Kidney (tissue), 14 donors: Measurements from ENCODE around the gene IRAK2. TPM values are rescaled to one million over a fixed set of nuclear protein-coding genes. Genes with fewer than 3 reads are reported as not detected.
A peak's percentile ranks its signal among the peaks of the same experiment; 100 is the strongest.

ENCODE experiments used
- DNase-seq, 5 donors: peaks; one replicate each; pipeline ENCODE4 v3.0.0-alpha.2; 2013 to 2020
- FAIRE-seq: peaks from 2 replicates; lab custom pipeline; 2012; peaks lifted over from hg19 to GRCh38; lab: Jason Lieb, UNC
- H3K27ac ChIP-seq, 2 donors: one replicate each; pipeline ENCODE4 v1.7.0; 2013; ENCODE audit warnings: low read depth in 2 of 2, low read length in 2 of 2, inconsistent platforms in 1 of 2
- H3K27me3 ChIP-seq: one replicate; pipeline ENCODE4 v1.7.1; 2013; ENCODE audit warnings: low read length, inconsistent platforms; ENCODE audit not compliant: control insufficient read depth, insufficient read depth
- H3K36me3 ChIP-seq, 3 donors: one replicate each; pipeline versions ENCODE4 v1.7.0 to v1.7.1; 2013; ENCODE audit warnings: low read length in 3 of 3, control low read depth in 1 of 3, inconsistent platforms in 1 of 3; ENCODE audit not compliant: insufficient read depth in 3 of 3, control insufficient read depth in 2 of 3
- H3K4me1 ChIP-seq, 3 donors: one replicate each; pipeline versions ENCODE4 v1.7.0 to v1.7.1; 2013; ENCODE audit warnings: low read length in 3 of 3, inconsistent platforms in 1 of 3, low read depth in 1 of 3; ENCODE audit not compliant: control insufficient read depth in 2 of 3, insufficient read depth in 2 of 3
- H3K4me3 ChIP-seq, 3 donors: one replicate each; pipeline versions ENCODE4 v1.7.0 to v1.8.1; 2013; ENCODE audit warnings: low read length in 3 of 3, control low read depth in 1 of 3, inconsistent platforms in 1 of 3
- H3K9ac ChIP-seq, 3 donors: one replicate each; pipeline versions ENCODE4 v1.7.0 to v1.7.1; 2013; ENCODE audit warnings: low read length in 3 of 3, control low read depth in 1 of 3, inconsistent platforms in 1 of 3
- H3K9me3 ChIP-seq, 3 donors: one replicate each; pipeline versions ENCODE4 v1.7.0 to v1.7.1; 2013; ENCODE audit warnings: low read length in 3 of 3, control low read depth in 1 of 3, inconsistent platforms in 1 of 3; ENCODE audit not compliant: control insufficient read depth in 2 of 3, insufficient read depth in 1 of 3
- intact Hi-C: fragments of 100-400 bp; cut with DNase I; formaldehyde crosslinking; loops from one replicate; pipeline ENCODE4 v1.11.1; 2022
- polyA plus RNA-seq: library from polyadenylated mRNA; stranded (reverse); fragments of 350-450 nt; fragmentation: Illumina TruSeq; extraction: RNeasy Lipid Tissue Mini Kit (QIAGEN cat#74804); gene quantifications from one replicate; pipeline ENCODE4 v1.2.3, GENCODE V29; 2014; ENCODE audit warnings: low read depth, low replicate concordance; ENCODE audit not compliant: insufficient read depth
- total RNA-seq: library from RNA; stranded (reverse); fragmentation: NEBNext Ultra II Directional; extraction: Animal tissue kit (Norgen Biotek cat#: 25700); gene quantifications from one replicate; pipeline ENCODE4 v1.2.1, GENCODE V29; 2021
- TF ChIP-seq, protein P1 (sequence below): IDR thresholded peaks from 3 replicates; pipeline ENCODE4 v1.5.1; 2012; ENCODE audit warnings: mild to moderate bottlenecking, moderate library complexity, borderline replicate concordance; ENCODE audit not compliant: insufficient read depth; ENCODE audit errors: extremely low read depth
- donor health status: control.
- donor health status: control.
- donor health status: control.
- donor health status: control.
- donor health status: control.
- donor health status: DM: yes; HTN: yes; CAD: no.
- donor health status: Normal renal cell carcinoma (clear cell type).

Gene IRAK2
- total and polyA plus RNA-seq, 2 donors from 2014 or later = 1.2 to 8.9 TPM

DNA sequence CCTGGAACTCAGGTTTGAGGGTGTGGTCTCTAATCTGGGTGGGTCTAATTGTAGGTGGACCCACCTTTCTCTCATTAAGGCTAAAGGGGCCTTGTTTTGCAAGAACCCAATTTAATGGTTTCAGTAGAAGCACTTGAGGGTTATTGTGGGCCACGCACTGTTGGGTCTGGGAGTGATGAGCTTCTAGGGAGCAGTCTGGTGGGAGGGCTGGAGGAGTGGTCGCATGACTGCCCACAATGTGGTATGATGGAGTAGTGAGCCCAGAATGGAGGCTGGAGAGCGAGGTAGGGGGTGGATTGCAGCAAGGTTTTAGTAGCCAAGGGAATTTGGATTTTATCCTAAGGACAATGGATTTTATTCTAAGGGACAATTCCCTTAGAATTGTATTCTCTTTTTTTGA, 86.3 kb downstream of the IRAK2 start:
- peaks cover 5 to 17% (median 11%) of the 10 kb centered on the region in 3 donors for H3K36me3 ChIP-seq
- H3K9ac ChIP-seq = no peak overlapping the region
- DNase-seq = peak in 2 of 5 donors; percentile 37 to 43
- no peaks in the 10 kb centered on the region for H3K27me3 ChIP-seq
- H3K9me3 ChIP-seq = peaks cover 0 to 2% (median 0%) of the 10 kb centered on the region in 3 donors
- H3K4me3 ChIP-seq = peak overlapping the region in 1 of 3 donors; percentile 9
- no peak for FAIRE-seq
- no peak overlapping the region for H3K27ac ChIP-seq
- intact Hi-C loops = no loop called here
- TF ChIP-seq, protein P1, sequence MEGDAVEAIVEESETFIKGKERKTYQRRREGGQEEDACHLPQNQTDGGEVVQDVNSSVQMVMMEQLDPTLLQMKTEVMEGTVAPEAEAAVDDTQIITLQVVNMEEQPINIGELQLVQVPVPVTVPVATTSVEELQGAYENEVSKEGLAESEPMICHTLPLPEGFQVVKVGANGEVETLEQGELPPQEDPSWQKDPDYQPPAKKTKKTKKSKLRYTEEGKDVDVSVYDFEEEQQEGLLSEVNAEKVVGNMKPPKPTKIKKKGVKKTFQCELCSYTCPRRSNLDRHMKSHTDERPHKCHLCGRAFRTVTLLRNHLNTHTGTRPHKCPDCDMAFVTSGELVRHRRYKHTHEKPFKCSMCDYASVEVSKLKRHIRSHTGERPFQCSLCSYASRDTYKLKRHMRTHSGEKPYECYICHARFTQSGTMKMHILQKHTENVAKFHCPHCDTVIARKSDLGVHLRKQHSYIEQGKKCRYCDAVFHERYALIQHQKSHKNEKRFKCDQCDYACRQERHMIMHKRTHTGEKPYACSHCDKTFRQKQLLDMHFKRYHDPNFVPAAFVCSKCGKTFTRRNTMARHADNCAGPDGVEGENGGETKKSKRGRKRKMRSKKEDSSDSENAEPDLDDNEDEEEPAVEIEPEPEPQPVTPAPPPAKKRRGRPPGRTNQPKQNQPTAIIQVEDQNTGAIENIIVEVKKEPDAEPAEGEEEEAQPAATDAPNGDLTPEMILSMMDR = no peak
- H3K4me1 ChIP-seq = peaks cover 0 to 11% (median 10%) of the 10 kb centered on the region in 3 donors

DNA sequence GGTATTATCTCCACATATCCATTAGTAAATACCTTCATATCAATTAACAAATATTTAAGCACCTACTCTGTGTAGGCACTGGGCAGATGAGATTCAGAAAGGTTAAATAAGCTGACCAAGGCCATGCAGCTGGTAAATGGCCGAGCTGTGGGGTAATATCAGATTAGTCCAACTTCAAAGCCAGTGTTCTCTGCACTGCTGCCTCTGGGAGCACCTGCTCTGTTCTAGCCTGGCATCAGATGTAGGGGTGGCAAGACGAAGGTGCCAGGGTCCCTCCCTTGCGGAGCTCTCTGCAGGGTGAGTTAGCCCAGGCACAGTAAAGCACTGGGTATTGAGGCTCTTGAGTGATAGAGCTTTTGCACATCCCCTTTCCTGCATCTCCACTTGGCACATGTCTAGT, 89.0 kb downstream of the IRAK2 start:
- Histone ChIP-seq H3K9me3 (no peaks in the 10 kb centered on the region), H3K9ac (no peak overlapping the region), H3K27ac (no peak overlapping the region), H3K4me3 (no peak overlapping the region), H3K36me3 (peaks cover 5 to 17% (median 11%) of the 10 kb centered on the region in 3 donors), H3K4me1 (peaks cover 0 to 10% (median 9%) of the 10 kb centered on the region in 3 donors), H3K27me3 (no peaks in the 10 kb centered on the region)
- DNase-seq = peak in 1 of 5 donors; percentile 5
- FAIRE-seq = no peak
- intact Hi-C loops = no loop called here
- TF ChIP-seq, protein P1 = no peak

DNA sequence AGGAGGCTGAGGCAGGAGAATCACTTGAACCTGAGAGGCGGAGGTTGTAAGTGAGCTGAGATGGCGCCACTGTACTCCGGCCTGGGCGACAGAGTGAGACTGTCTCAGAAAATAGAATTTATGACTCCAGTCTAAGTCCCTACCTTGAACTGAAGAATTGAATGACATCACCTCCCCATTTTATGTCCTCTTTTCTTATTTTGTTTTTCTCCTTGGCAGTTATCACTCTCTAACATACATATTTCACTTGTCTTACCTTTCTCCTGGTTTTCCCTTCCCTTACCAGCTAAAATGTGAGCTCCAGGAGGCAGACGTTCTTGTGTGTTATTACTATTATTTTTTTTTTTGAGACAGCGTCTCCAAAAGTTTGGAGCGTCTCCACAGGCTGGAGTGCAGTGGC, 91.1 kb downstream of the IRAK2 start:
- Histone ChIP-seq H3K4me3 (no peak overlapping the region), H3K36me3 (peaks cover 5 to 18% (median 17%) of the 10 kb centered on the region in 3 donors), H3K27me3 (no peaks in the 10 kb centered on the region), H3K27ac (no peak overlapping the region), H3K9ac (no peak overlapping the region), H3K9me3 (no peaks in the 10 kb centered on the region), H3K4me1 (peaks cover 0 to 5% (median 2%) of the 10 kb centered on the region in 3 donors)
- intact Hi-C loops = no loop called here
- TF ChIP-seq, protein P1 = no peak
- DNase-seq (no peak), FAIRE-seq (no peak)

DNA sequence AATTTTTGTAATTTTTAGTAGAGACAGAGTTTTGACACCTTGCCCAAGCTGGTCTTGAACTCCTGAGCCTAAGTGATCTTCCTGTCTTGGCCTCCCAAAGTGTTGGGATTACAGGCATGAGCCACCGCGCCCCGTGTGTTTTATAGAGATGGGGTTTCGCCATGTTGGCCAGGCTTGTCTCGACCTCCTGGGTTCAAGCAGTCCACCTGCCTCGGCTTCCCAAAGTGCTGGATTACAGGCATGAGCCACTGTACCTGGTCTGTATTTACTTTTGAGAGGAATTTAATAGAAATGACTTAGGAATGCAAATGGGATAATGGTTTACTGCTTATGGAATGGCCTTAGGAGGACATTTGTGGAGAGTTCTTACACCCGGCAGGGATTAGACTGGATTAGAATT, 94.3 kb downstream of the IRAK2 start:
- FAIRE-seq = no peak
- peaks cover 0 to 17% (median 8%) of the 10 kb centered on the region in 3 donors for H3K36me3 ChIP-seq

More for the DNA sequence above, 94.3 kb downstream of the IRAK2 start:
- TF ChIP-seq, protein P1 = no peak
- H3K9me3 ChIP-seq = no peaks in the 10 kb centered on the region
- no peak overlapping the region for H3K27ac ChIP-seq
- H3K27me3 ChIP-seq = no peaks in the 10 kb centered on the region
- DNase-seq = no peak
- H3K4me1 ChIP-seq = peaks cover 0 to 4% (median 3%) of the 10 kb centered on the region in 3 donors
- no peak overlapping the region for H3K9ac ChIP-seq
- intact Hi-C loops = no loop called here
- H3K4me3 ChIP-seq = no peak overlapping the region
